GM19463 (cell line): ENCODE results near the gene VAPB.
A peak's percentile ranks its signal among the peaks of the same experiment; 100 is the strongest.

Source experiments
- ATAC-seq: cut with Tn5 transposase; IDR thresholded peaks from one replicate; pipeline ENCODE4 v1.9.1; 2021; ENCODE audit warnings: mild to moderate bottlenecking, moderate library complexity; ENCODE audit not compliant: unreplicated experiment

Gene VAPB

GRCh38 chr20:58377766-58378401 lies 11.1 kb upstream of the VAPB start:
- no peak for ATAC-seq

GRCh38 chr20:58378704-58379103 lies 10.3 kb upstream of the VAPB start:
- no peak for ATAC-seq

GRCh38 chr20:58381627-58382026 lies 7.4 kb upstream of the VAPB start:
- ATAC-seq = no peak

GRCh38 chr20:58382096-58382495 lies 6.9 kb upstream of the VAPB start:
- ATAC-seq = no peak

GRCh38 chr20:58384821-58385220 lies 4.2 kb upstream of the VAPB start:
- no peak for ATAC-seq

- no peak for ATAC-seq
These were observed 914 bp upstream of the VAPB start for GRCh38 chr20:58388028-58388601.

- peak; percentile 17 for ATAC-seq
These were observed 417 bp downstream of the VAPB start for GRCh38 chr20:58389324-58389967.

- ATAC-seq = no peak
These were observed 1.1 kb downstream of the VAPB start for GRCh38 chr20:58389968-58390658.

GRCh38 chr20:58390659-58391035 lies 1.6 kb downstream of the VAPB start:
- ATAC-seq = no peak

- ATAC-seq = no peak
These were observed 3.3 kb downstream of the VAPB start for GRCh38 chr20:58392286-58392685.

- ATAC-seq = no peak
These were observed 4.3 kb downstream of the VAPB start for GRCh38 chr20:58393299-58393698.

GRCh38 chr20:58394801-58395200 lies 5.8 kb downstream of the VAPB start:
- no peak for ATAC-seq

- no peak for ATAC-seq
These were observed 6.6 kb downstream of the VAPB start for GRCh38 chr20:58395604-58396003.

GRCh38 chr20:58397429-58397828 lies 8.4 kb downstream of the VAPB start:
- ATAC-seq = no peak

- no peak for ATAC-seq
These were observed 9.2 kb downstream of the VAPB start for GRCh38 chr20:58398254-58398653.

GRCh38 chr20:58399926-58400325 lies 10.9 kb downstream of the VAPB start:
- ATAC-seq = no peak

GRCh38 chr20:58401162-58401561 lies 12.1 kb downstream of the VAPB start:
- ATAC-seq = no peak

- no peak for ATAC-seq
These were observed 13.3 kb downstream of the VAPB start for GRCh38 chr20:58402305-58402704.

GRCh38 chr20:58402827-58403226 lies 13.8 kb downstream of the VAPB start:
- peak; percentile 80 for ATAC-seq

GRCh38 chr20:58403272-58403671 lies 14.2 kb downstream of the VAPB start:
- peak; percentile 17 for ATAC-seq

- no peak for ATAC-seq
These were observed 16.7 kb downstream of the VAPB start for GRCh38 chr20:58405504-58406291.
